B cell (primary cell): ENCODE data around the gene YIPF5.

Source experiments
- EZH2 ChIP-seq: IDR thresholded peaks from 2 replicates; pipeline ENCODE4 v1.6.1; 2012; ENCODE audit warnings: borderline replicate concordance, low read depth, mild to moderate bottlenecking, moderate library complexity, low read length; ENCODE audit not compliant: insufficient read depth, poor library complexity, severe bottlenecking
- TF ChIP-seq, protein P1 (sequence below): fragments of 200-600 bp; IDR thresholded peaks from one replicate; pipeline ENCODE4 v1.8.0; 2022; ENCODE audit warnings: antibody characterized with exemption, mild to moderate bottlenecking

DNA sequence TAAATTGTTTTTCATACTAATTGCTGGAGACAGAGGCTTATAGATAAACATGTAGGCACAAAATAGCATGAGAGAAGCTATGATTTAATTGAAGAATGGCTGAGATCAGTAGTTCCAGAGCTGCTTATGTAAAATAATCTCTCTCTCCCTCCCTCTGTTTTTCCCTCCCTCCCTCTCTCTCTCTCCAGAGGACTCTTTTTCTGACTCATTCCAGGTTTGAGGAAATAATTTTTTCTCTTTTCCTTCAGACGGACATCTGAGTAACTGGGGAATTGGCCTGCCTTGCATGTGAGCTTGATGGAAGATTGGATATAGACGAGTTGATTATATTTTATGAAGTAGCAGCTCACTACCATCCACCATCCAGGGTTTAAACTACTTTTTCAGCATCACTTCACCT is 35.7 kb upstream of the YIPF5 start:
- TF ChIP-seq, protein P1, sequence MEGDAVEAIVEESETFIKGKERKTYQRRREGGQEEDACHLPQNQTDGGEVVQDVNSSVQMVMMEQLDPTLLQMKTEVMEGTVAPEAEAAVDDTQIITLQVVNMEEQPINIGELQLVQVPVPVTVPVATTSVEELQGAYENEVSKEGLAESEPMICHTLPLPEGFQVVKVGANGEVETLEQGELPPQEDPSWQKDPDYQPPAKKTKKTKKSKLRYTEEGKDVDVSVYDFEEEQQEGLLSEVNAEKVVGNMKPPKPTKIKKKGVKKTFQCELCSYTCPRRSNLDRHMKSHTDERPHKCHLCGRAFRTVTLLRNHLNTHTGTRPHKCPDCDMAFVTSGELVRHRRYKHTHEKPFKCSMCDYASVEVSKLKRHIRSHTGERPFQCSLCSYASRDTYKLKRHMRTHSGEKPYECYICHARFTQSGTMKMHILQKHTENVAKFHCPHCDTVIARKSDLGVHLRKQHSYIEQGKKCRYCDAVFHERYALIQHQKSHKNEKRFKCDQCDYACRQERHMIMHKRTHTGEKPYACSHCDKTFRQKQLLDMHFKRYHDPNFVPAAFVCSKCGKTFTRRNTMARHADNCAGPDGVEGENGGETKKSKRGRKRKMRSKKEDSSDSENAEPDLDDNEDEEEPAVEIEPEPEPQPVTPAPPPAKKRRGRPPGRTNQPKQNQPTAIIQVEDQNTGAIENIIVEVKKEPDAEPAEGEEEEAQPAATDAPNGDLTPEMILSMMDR, result no peak
- no peak for TF ChIP-seq EZH2
